B cell (primary cell): ENCODE measurements around the gene PELI1. TPM values are rescaled to one million over a fixed set of nuclear protein-coding genes. Genes with fewer than 3 reads are reported as not detected.

Experiments
- ATAC-seq: fragments of 200-7000 bp; cut with Tn5 transposase; one replicate; pipeline ENCODE4 v1.10.0; 2021; ENCODE audit warnings: low read depth, mild to moderate bottlenecking, moderate number of reproducible peaks, moderate library complexity
- CTCF ChIA-PET: fragments of 350-600 bp; sonication (Branson Sonifier 250); formaldehyde crosslinking; loops from one replicate; lab custom pipeline; 2021; ENCODE audit warnings: antibody characterized with exemption, inconsistent platforms; lab: Charles Lee
- POLR2A ChIA-PET: fragments of 350-600 bp; sonication (Branson Sonifier 250); formaldehyde crosslinking; loops from one replicate; lab custom pipeline; 2021; ENCODE audit warnings: antibody characterized with exemption; lab: Charles Lee
- DNase-seq: peaks from one replicate; pipeline ENCODE4 v3.0.0; 2013
- H2AFZ ChIP-seq: 2 replicates; pipeline ENCODE4 v1.6.1; 2012; ENCODE audit warnings: mild to moderate bottlenecking, low read depth, low read length; ENCODE audit not compliant: insufficient read depth, poor library complexity, severe bottlenecking
- H3K27ac ChIP-seq, 2 donors: 1 replicate in 1 of 2; 2 replicates in 1 of 2; pipeline ENCODE4 v1.5.1; 2012 to 2013; ENCODE audit warnings: low read length in 2 of 2, mild to moderate bottlenecking in 2 of 2, moderate library complexity in 1 of 2
- H3K27me3 ChIP-seq, 4 experiments: fragments of 200-600 bp in 1 of 4; sonication (generic) in 1 of 4; replicated peaks in 1 of 4; 1 replicate in 2 of 4; 2 replicates in 2 of 4; pipeline versions ENCODE4 v1.6.1 to v1.7.0; 2013 to 2016; ENCODE audit warnings: low read length in 3 of 4, mild to moderate bottlenecking in 2 of 4, mixed read lengths in 1 of 4, moderate library complexity in 1 of 4; ENCODE audit not compliant: insufficient read depth in 4 of 4, control insufficient read depth in 3 of 4; ENCODE audit errors: control extremely low read depth in 1 of 4
- H3K36me3 ChIP-seq, 2 experiments: replicated peaks in 1 of 2; 1 replicate in 1 of 2; 2 replicates in 1 of 2; pipeline versions ENCODE4 v1.6.1 to v1.7.1; 2013; ENCODE audit warnings: low read length in 1 of 2; ENCODE audit not compliant: insufficient read depth in 2 of 2, control insufficient read depth in 1 of 2; ENCODE audit errors: control extremely low read depth in 1 of 2, extremely low read depth in 1 of 2
- H3K4me1 ChIP-seq, 2 donors: fragments of 200-600 bp in 1 of 2; sonication (generic) in 1 of 2; 1 replicate in 1 of 2; 2 replicates in 1 of 2; pipeline versions ENCODE4 v1.5.1 to v1.6.1; 2013 to 2017; ENCODE audit warnings: low read length in 2 of 2; ENCODE audit not compliant: control insufficient read depth in 2 of 2, insufficient read depth in 2 of 2
- H3K4me2 ChIP-seq: replicated peaks from 2 replicates; pipeline ENCODE3; 2012; ENCODE audit warnings: mild to moderate bottlenecking, low read depth, low read length; ENCODE audit not compliant: poor library complexity, severe bottlenecking
- H3K4me3 ChIP-seq, 5 experiments: fragments of 200-600 bp in 1 of 5; sonication (generic) in 1 of 5; 1 replicate in 3 of 5; 2 replicates in 2 of 5; pipeline versions ENCODE4 v1.5.1 to v1.7.0; 2011 to 2016; ENCODE audit warnings: low read length in 4 of 5, mild to moderate bottlenecking in 4 of 5, low read depth in 2 of 5, control low read depth in 1 of 5, moderate library complexity in 1 of 5; ENCODE audit not compliant: insufficient read depth in 1 of 5; ENCODE audit errors: control extremely low read depth in 1 of 5, extremely low read depth in 1 of 5
- H3K79me2 ChIP-seq: fragments of 200-600 bp; sonication (generic); one replicate; pipeline ENCODE4 v1.6.0; 2016; ENCODE audit warnings: low read length; ENCODE audit not compliant: control insufficient read depth, insufficient read depth
- H3K9ac ChIP-seq: fragments of 200-600 bp; sonication (generic); 2 replicates; pipeline ENCODE4 v1.6.1; 2017; ENCODE audit warnings: mild to moderate bottlenecking, low read length, moderate library complexity
- H3K9me3 ChIP-seq, 3 donors: one replicate each; pipeline versions ENCODE4 v1.6.1 to v1.7.1; 2013; ENCODE audit warnings: low read length in 2 of 3; ENCODE audit not compliant: control insufficient read depth in 2 of 3, insufficient read depth in 1 of 3; ENCODE audit errors: control extremely low read depth in 1 of 3
- H4K20me1 ChIP-seq: 2 replicates; pipeline ENCODE4 v1.6.0; 2012; ENCODE audit warnings: mild to moderate bottlenecking, low read length; ENCODE audit not compliant: insufficient read depth, control insufficient read depth, poor library complexity, severe bottlenecking
- H3K27ac Mint-ChIP-seq: one replicate; pipeline ENCODE4 v1.8.0; 2021; ENCODE audit warnings: mixed read lengths
- H3K27me3 Mint-ChIP-seq: one replicate; pipeline ENCODE4 v1.8.0; 2021; ENCODE audit warnings: mixed read lengths
- H3K4me1 Mint-ChIP-seq: one replicate; pipeline ENCODE4 v1.8.0; 2021; ENCODE audit warnings: mixed read lengths
- H3K4me3 Mint-ChIP-seq: one replicate; pipeline ENCODE4 v1.8.0; 2021; ENCODE audit warnings: mixed read lengths
- H3K9me3 Mint-ChIP-seq: one replicate; pipeline ENCODE4 v1.8.0; 2022; ENCODE audit warnings: mixed read lengths; ENCODE audit not compliant: insufficient read depth
- EZH2 ChIP-seq: IDR thresholded peaks from 2 replicates; pipeline ENCODE4 v1.6.1; 2012; ENCODE audit warnings: borderline replicate concordance, low read depth, mild to moderate bottlenecking, moderate library complexity, low read length; ENCODE audit not compliant: insufficient read depth, poor library complexity, severe bottlenecking
- WGBS: methylation state at CpG from one replicate; pipeline ENCODE4 v1.1.5; 2013; ENCODE audit warnings: missing lambda C conversion rate; ENCODE audit not compliant: insufficient coverage; 5-methylcytosine and 5-hydroxymethylcytosine counted together
- intact Hi-C: fragments of 100-400 bp; cut with micrococcal nuclease; formaldehyde crosslinking; loops from one replicate; pipeline ENCODE4 v1.10.0; 2022
- polyA plus RNA-seq: library from polyadenylated mRNA; depleted of rRNA; stranded (reverse); fragments of >200 nt; gene quantifications from 2 replicates; pipeline ENCODE4 v1.2.3, GENCODE V29; 2012
- total RNA-seq, 2 donors: library from RNA; stranded (reverse); fragments of 120-200 nt in 1 of 2; gene quantifications; 1 replicate in 1 of 2; 2 replicates in 1 of 2; pipeline versions ENCODE4 v1.2.3 to v1.2.4, GENCODE V29; 2013 to 2022
- TF ChIP-seq, protein P1 (sequence below): fragments of 200-600 bp; IDR thresholded peaks from one replicate; pipeline ENCODE4 v1.8.0; 2022; ENCODE audit warnings: antibody characterized with exemption, mild to moderate bottlenecking

PELI1 gene
- total and polyA plus RNA-seq, 2 donors (not counting 1 experiment from before 2014, with no cell fraction given), result 45.3 to 115 TPM

DNA sequence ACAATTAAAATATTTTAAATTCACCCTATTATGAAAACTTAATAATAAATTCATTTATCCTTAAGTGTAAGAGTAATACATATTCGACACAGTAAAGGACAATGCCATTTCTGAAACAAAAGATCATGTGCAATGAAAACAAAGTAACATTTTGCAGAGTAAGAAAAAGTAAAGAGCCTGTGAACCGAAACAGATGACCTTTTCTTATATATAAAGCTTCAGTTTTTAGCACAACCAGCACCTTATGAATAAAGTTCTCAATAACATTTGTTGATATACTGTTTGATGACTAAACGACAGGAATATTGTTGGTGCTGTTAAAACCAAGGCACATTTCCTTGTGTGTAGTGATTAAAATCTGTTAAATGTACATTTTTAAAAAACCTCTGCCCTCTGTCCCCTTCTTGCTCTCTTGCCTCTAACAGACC, 1.5 kb downstream of the PELI1 start:
- Histone ChIP-seq H3K36me3 (no peaks in the 10 kb centered on the region), H3K9ac (peak overlapping the region; percentile 82), H3K9me3 (no peaks in the 10 kb centered on the region), H3K4me3 (peak overlapping the region; percentile 77 to 98 (median 85)), H3K4me2 (peak overlapping the region; percentile 58), H3K4me1 (peaks cover 36 to 46% of the 10 kb centered on the region in 2 donors), H3K27me3 (no peaks in the 10 kb centered on the region), H2AFZ (peak overlapping the region; percentile 59), H3K27ac (peak overlapping the region; percentile 81 to 86), H4K20me1 (peaks cover 30% of the 10 kb centered on the region), H3K79me2 (peaks cover 67% of the 10 kb centered on the region)
- ChIA-PET CTCF (interaction anchor here (1.4 to 3.8 kb wide), 3 partner anchors 86 to 184 kb away, joined by 3 to 31 read pairs (median 4); no protein-coding TSS in a partner anchor), POLR2A (interaction anchor here (0.7 to 3.2 kb wide), 3 partner anchors 8 to 184 kb away, joined by 3 to 18 read pairs (median 3); no protein-coding TSS in a partner anchor)
- no CpG with 5 or more reads among the region's 3 CpGs for WGBS
- H3K9me3 Mint-ChIP-seq, result no peaks in the 10 kb centered on the region
- peak overlapping the region; percentile 91 for H3K4me3 Mint-ChIP-seq
- peaks cover 52% of the 10 kb centered on the region for H3K4me1 Mint-ChIP-seq
- TF ChIP-seq EZH2, result no peak
- TF ChIP-seq, protein P1, sequence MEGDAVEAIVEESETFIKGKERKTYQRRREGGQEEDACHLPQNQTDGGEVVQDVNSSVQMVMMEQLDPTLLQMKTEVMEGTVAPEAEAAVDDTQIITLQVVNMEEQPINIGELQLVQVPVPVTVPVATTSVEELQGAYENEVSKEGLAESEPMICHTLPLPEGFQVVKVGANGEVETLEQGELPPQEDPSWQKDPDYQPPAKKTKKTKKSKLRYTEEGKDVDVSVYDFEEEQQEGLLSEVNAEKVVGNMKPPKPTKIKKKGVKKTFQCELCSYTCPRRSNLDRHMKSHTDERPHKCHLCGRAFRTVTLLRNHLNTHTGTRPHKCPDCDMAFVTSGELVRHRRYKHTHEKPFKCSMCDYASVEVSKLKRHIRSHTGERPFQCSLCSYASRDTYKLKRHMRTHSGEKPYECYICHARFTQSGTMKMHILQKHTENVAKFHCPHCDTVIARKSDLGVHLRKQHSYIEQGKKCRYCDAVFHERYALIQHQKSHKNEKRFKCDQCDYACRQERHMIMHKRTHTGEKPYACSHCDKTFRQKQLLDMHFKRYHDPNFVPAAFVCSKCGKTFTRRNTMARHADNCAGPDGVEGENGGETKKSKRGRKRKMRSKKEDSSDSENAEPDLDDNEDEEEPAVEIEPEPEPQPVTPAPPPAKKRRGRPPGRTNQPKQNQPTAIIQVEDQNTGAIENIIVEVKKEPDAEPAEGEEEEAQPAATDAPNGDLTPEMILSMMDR, result no peak
- ATAC-seq (no peak), DNase-seq (no peak)
- H3K27me3 Mint-ChIP-seq, result no peaks in the 10 kb centered on the region
- peak overlapping the region; percentile 92 for H3K27ac Mint-ChIP-seq
- intact Hi-C loops, result loop anchor here (1.0 to 10.0 kb wide), 7 partner anchors 9 to 912 kb away; partner anchors contain the start of genes AFTPH, CEP68 and UGP2
